Activated B cell treated with CpG ODN at 0.5 μM for 24 hours (primary cell): ENCODE data around the gene TET3. TPM values are rescaled to one million over a fixed set of nuclear protein-coding genes. Genes with fewer than 3 reads are reported as not detected.

ENCODE experiments used
- ATAC-seq: fragments of 200-7000 bp; cut with Tn5 transposase; one replicate; pipeline ENCODE4 v1.10.0; 2021; ENCODE audit warnings: low read depth, mild to moderate bottlenecking, moderate library complexity
- CTCF ChIA-PET: fragments of 350-600 bp; sonication (Branson Sonifier 250); formaldehyde crosslinking; loops from one replicate; lab custom pipeline; 2021; ENCODE audit warnings: antibody characterized with exemption; lab: Charles Lee
- POLR2A ChIA-PET: fragments of 350-600 bp; sonication (Branson Sonifier 250); formaldehyde crosslinking; loops from one replicate; lab custom pipeline; 2021; ENCODE audit warnings: antibody characterized with exemption; lab: Charles Lee
- DNase-seq: peaks from one replicate; pipeline ENCODE4 v3.0.0; 2022
- H3K27ac Mint-ChIP-seq: one replicate; pipeline ENCODE4 v1.8.0; 2020; ENCODE audit warnings: mixed read lengths
- H3K27me3 Mint-ChIP-seq: one replicate; pipeline ENCODE4 v1.8.0; 2021; ENCODE audit warnings: mixed read lengths
- H3K36me3 Mint-ChIP-seq: one replicate; pipeline ENCODE4 v1.8.0; 2021; ENCODE audit warnings: low read depth, mixed read lengths
- H3K4me1 Mint-ChIP-seq: one replicate; pipeline ENCODE4 v1.8.0; 2021; ENCODE audit warnings: mixed read lengths
- H3K4me3 Mint-ChIP-seq: one replicate; pipeline ENCODE4 v1.8.0; 2020; ENCODE audit warnings: mild to moderate bottlenecking, mixed read lengths
- H3K9me3 Mint-ChIP-seq: one replicate; pipeline ENCODE4 v1.8.0; 2020; ENCODE audit warnings: mixed read lengths
- intact Hi-C: fragments of 100-400 bp; cut with micrococcal nuclease; formaldehyde crosslinking; loops from one replicate; pipeline ENCODE4 v1.15.1; 2024
- total RNA-seq: library from RNA; stranded (reverse); gene quantifications from 2 replicates; pipeline ENCODE4 v1.2.3, GENCODE V29; 2022
- TF ChIP-seq, protein P1 (sequence below): fragments of 200-600 bp; IDR thresholded peaks from one replicate; pipeline ENCODE4 v1.8.0; 2022; ENCODE audit warnings: antibody characterized with exemption, mild to moderate bottlenecking

Gene TET3
- total RNA-seq, 1 donor from 2014 or later: 60.1 TPM

DNA sequence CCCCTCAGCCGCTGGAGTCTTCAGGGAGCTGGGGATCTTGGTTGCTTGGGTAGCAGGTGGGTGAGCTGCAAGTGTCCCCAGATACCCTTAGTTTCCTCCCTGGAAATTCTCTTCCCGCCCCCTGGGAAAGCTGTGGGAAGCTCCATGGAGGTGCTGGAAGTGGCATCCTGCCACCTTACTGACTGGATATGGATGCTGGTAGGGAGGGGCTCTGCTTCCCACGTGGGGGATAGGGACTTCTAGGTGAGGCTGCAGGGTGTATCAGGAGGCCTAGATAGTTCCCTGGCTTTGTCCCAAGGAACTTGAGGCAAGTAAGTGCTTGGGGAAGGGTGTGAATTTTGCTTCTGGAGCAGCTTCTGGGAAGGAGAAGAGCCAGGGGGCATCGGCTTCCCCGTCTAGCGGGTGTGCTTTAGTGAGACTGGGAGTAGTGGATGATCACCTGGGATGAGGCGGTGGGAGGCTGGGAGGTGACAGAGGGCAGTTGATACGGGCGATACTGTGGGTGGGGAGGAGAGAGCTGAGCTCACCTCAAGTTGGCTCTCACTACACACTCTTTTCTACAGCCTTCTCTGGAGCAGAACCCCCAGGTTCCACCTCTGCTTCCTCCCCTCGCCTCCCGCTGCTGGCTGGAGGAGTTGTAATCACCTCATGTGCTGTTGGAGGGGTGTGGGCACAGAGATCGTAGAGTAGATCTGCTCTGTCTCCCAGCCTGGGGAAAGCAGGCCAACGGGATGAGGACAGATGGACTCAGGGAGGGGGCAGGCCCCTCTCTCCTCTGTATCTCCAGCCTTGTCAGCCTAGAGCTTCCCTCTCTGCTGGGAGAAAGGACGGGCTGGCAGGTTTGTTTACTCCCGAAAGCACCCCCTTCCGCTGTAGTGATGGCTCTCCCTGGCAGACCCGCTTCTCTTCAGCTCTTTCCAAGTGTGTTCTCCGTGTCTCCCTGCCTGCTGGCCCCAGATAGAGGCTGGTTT, 19.8 kb downstream of the TET3 start:
- DNase-seq: no peak
- Mint-ChIP-seq H3K36me3 (peaks cover 45% of the 10 kb centered on the region), H3K27ac (no peak overlapping the region), H3K27me3 (no peaks in the 10 kb centered on the region), H3K4me1 (peaks cover 62% of the 10 kb centered on the region), H3K4me3 (peak overlapping the region; percentile 16), H3K9me3 (no peaks in the 10 kb centered on the region)
- no peak for ATAC-seq
- intact Hi-C loops: loop anchor here (5.0 kb wide), 1 partner anchor 118 kb away; no protein-coding TSS in a partner anchor
- CTCF ChIA-PET: interaction anchor here (1.2 kb wide), 1 partner anchor 66 kb away, joined by 3 read pairs; no protein-coding TSS in a partner anchor
- POLR2A ChIA-PET: interaction anchor here (1.0 to 2.0 kb wide), 2 partner anchors 19 to 78 kb away, joined by 4 read pairs; partner anchors contain the start of gene DGUOK
- TF ChIP-seq, protein P1, sequence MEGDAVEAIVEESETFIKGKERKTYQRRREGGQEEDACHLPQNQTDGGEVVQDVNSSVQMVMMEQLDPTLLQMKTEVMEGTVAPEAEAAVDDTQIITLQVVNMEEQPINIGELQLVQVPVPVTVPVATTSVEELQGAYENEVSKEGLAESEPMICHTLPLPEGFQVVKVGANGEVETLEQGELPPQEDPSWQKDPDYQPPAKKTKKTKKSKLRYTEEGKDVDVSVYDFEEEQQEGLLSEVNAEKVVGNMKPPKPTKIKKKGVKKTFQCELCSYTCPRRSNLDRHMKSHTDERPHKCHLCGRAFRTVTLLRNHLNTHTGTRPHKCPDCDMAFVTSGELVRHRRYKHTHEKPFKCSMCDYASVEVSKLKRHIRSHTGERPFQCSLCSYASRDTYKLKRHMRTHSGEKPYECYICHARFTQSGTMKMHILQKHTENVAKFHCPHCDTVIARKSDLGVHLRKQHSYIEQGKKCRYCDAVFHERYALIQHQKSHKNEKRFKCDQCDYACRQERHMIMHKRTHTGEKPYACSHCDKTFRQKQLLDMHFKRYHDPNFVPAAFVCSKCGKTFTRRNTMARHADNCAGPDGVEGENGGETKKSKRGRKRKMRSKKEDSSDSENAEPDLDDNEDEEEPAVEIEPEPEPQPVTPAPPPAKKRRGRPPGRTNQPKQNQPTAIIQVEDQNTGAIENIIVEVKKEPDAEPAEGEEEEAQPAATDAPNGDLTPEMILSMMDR: no peak

GRCh38 chr2:74005786-74006185, 21.1 kb downstream of the TET3 start:
- TF ChIP-seq, protein P1: no peak
- intact Hi-C loops: no loop called here

DNA sequence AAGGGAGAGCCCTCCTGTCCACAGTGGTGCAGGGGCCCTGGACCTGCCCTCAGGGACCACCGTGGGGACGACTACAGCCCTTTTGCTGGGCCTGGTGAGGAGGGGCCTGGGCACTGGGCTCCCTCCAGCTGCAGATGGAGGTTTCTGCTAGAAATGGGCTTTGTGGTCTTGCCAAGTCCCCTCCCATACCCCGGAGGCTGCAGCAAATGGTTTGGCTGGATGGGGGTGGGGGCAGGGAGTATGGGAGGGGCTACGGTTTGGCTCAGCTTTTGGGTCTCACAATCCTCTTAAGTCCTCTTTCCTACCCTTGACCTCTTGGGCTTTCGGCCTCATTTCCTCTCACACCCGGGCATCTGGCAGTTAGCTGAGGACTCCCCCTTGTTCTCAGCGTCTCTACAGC, 21.7 kb downstream of the TET3 start:
- ChIA-PET CTCF (no interaction called here), POLR2A (no interaction called here)
- Mint-ChIP-seq H3K4me3 (peak overlapping the region; percentile 15), H3K27ac (no peak overlapping the region), H3K36me3 (peaks cover 62% of the 10 kb centered on the region), H3K9me3 (no peaks in the 10 kb centered on the region), H3K4me1 (peaks cover 44% of the 10 kb centered on the region), H3K27me3 (no peaks in the 10 kb centered on the region)
- DNase-seq: no peak
- intact Hi-C loops: no loop called here
- ATAC-seq: no peak
- TF ChIP-seq, protein P1: no peak

More at GRCh38 chr2:74005786-74006185, 21.1 kb downstream of the TET3 start:
- H3K9me3 Mint-ChIP-seq: no peaks in the 10 kb centered on the region
- CTCF ChIA-PET: no interaction called here
- H3K36me3 Mint-ChIP-seq: peaks cover 58% of the 10 kb centered on the region
- ATAC-seq (no peak), DNase-seq (no peak)
- peaks cover 51% of the 10 kb centered on the region for H3K4me1 Mint-ChIP-seq
- no peak overlapping the region for H3K4me3 Mint-ChIP-seq
- POLR2A ChIA-PET: no interaction called here
- H3K27ac Mint-ChIP-seq: no peak overlapping the region
- H3K27me3 Mint-ChIP-seq: no peaks in the 10 kb centered on the region

GRCh38 chr2:74007121-74007520, 22.4 kb downstream of the TET3 start:
- Mint-ChIP-seq H3K27ac (no peak overlapping the region), H3K9me3 (no peaks in the 10 kb centered on the region)

More at GRCh38 chr2:74007121-74007520, 22.4 kb downstream of the TET3 start:
- intact Hi-C loops: no loop called here
- no peak overlapping the region for H3K4me3 Mint-ChIP-seq
- DNase-seq (no peak), ATAC-seq (no peak)
- H3K4me1 Mint-ChIP-seq: peaks cover 38% of the 10 kb centered on the region
- CTCF ChIA-PET: no interaction called here
- H3K36me3 Mint-ChIP-seq: peaks cover 65% of the 10 kb centered on the region
- POLR2A ChIA-PET: no interaction called here
- H3K27me3 Mint-ChIP-seq: no peaks in the 10 kb centered on the region
- TF ChIP-seq, protein P1: no peak
